ENCODE results near the gene DPH7.
"Not testable (repeated sequence)": the region's sequence is repeated elsewhere in the genome, so short reads cannot be mapped to it uniquely, and the experiment has no call there.

Gene DPH7

GRCh38 chr9:137544176-137544760 is 34.5 kb downstream of the DPH7 start:
- no peak for DNase-seq

DNA sequence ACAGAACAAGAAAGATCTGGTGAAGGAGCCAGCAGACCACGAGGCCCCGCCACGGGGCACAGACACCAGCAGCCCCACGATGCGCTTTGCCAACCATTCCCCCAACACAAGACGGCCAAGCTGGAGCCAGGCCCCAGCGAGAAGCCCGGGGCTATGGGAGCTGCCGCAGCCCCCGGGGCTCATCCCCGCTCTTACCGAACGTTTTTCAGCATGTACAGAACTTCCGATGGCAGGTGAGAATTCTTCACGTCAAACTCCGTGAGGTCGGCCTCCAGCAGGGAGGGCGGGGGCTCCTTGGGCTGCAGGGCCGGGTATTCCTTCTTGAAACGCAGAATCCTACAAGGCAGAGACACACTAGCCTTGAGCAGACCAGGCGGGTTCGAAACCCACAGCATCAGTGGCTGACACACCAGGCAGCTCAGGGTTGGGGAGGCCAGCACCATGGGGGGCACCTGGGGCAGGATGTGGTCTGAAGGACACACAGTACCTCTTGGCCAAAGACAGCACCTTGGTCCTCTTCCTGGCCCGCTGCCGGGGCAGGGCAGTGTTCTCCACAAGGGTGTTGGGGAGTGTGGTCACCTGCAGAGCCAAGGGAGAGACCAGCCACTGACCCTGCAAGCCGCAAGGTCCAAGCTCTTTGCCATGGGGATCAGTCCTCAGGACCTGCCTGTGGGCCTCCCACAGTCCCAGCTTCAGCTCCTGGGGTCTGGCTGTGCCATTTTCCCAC is 35.3 kb downstream of the DPH7 start:
- DNase-seq = no peak

GRCh38 chr9:137542486-137542885 is 36.2 kb downstream of the DPH7 start:
- no peak for DNase-seq

GRCh38 chr9:137540536-137540935 is 38.2 kb downstream of the DPH7 start:
- no peak for DNase-seq

DNA sequence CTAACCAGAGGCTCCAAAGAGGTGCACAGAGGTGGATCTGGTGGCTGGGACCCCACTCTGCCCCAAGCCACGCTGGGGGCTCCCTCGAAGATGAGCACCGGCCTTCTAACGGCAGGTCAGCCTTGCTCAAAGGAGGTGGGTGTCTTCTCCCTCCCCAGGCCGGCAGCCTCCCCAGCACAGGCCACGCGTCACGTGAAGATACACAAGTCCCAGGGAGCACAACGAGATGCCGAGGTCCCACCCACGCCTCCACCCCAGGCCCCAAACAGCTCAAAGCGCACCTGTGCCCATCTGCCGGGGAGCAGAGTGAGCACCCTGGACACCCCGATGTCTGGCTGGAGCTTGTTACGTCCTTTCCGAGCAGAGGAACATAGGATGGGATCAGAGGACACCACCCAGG is 40.7 kb downstream of the DPH7 start:
- no peak for DNase-seq

GRCh38 chr9:137536594-137537131 is 42.1 kb downstream of the DPH7 start:
- DNase-seq = not testable (repeated sequence)

- DNase-seq = no peak
Observed at GRCh38 chr9:137535120-137535428, 43.7 kb downstream of the DPH7 start.

DNA sequence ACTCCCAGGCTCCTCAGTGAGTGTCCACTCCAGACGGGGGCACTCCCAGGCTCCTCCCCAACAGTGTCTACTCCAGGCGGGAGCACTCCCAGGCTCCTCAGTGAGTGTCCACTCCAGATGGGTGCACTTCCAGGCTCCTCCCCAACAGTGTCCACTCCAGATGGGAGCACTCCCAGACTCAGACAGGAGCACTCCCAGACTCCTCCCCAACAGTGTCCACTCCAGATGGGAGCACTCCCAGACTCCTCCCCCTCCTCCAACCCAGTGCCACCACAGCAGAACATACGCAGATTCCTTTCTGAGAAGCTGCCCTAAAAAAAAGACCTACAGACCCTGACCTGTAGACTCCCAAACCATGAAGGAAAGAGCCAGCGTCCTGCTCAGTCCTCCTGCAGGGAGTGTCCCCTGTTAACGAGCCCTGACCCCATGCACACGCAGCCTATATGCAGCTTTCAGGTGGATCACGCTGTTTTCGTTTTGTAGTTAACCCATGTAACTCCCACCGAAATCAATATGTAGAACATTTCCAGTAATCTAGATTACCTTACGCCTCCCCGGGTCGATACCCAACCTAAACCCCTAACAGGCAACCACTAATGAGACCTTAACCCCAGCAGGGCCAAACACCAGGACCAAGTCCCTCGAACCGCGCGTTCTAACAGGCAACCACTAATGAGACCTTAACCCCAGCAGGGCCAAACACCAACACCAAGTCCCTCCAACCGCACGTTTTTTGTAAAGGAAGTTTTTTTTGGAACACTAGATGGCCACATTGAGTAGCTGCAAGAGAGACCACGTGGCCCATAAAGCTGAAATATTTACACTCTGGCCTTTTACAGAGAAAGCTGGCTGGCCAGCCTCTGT is 44.2 kb downstream of the DPH7 start:
- peak; percentile 51 for DNase-seq

- not testable (repeated sequence) for DNase-seq
Observed at GRCh38 chr9:137532891-137533468, 45.7 kb downstream of the DPH7 start.

GRCh38 chr9:137531099-137531765 is 47.5 kb downstream of the DPH7 start:
- no peak for DNase-seq

DNA sequence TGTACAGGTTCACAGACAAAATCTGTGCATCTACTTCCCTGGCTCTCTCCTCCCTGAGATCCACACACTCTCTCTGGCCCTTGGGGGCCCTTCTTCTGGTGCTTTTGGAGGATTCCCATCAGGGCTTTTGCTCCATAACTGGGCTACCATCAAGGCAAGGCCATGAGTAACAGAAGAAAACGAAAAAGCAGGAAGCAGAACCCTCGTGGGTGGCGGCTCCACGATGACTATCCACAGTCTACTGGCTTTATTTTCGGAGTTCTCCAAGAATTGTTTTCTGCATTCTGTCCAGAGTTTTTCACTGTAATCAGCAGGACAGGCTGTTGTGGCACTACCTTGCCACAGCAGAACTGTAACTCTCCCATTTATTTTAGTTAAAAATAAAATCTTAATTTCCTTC is 48.4 kb downstream of the DPH7 start:
- no peak for DNase-seq

- DNase-seq = no peak
Observed at GRCh38 chr9:137524981-137525317, 53.8 kb downstream of the DPH7 start.

GRCh38 chr9:137524161-137524980 is 54.4 kb downstream of the DPH7 start:
- DNase-seq = no peak

DNA sequence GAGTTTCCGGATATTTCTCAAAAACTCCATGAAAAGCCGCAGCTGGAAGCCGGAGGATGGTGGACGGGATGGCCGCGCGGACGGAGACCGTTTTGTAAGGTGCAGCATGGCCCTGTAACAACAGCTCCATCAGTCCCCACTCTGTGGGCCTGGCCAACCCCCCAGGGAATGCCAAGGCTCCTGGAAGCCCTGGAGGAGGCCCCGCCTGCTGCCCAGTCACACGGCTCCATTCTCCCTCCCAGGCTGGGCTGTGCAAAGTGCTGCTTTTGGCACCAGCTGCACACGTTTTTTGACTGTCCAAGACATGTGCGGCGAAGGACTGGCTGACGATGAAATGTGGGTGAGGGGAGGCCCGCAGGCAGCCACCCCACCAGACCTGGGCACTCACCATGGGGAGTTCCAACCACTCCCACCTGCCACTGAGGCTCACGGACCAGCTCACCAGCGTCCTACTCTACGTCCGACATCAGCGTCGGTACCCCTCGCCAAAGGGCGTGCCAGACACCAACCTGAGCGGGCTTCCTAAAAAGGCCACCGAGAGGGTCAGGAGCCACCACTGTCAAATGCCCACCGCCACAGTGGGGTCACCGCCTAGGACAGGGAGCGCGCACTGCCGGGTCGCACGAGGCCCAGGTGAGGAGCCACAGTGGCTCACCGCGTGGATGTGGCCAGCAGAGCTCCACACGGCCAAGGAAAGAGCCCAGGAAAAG is 55.8 kb downstream of the DPH7 start:
- no peak for DNase-seq

GRCh38 chr9:137521405-137521985 is 57.2 kb downstream of the DPH7 start:
- DNase-seq = no peak

- DNase-seq = no peak
Observed at GRCh38 chr9:137520614-137521404, 57.9 kb downstream of the DPH7 start.

- no peak for DNase-seq
Observed at GRCh38 chr9:137519553-137519952, 59.2 kb downstream of the DPH7 start.

DNA sequence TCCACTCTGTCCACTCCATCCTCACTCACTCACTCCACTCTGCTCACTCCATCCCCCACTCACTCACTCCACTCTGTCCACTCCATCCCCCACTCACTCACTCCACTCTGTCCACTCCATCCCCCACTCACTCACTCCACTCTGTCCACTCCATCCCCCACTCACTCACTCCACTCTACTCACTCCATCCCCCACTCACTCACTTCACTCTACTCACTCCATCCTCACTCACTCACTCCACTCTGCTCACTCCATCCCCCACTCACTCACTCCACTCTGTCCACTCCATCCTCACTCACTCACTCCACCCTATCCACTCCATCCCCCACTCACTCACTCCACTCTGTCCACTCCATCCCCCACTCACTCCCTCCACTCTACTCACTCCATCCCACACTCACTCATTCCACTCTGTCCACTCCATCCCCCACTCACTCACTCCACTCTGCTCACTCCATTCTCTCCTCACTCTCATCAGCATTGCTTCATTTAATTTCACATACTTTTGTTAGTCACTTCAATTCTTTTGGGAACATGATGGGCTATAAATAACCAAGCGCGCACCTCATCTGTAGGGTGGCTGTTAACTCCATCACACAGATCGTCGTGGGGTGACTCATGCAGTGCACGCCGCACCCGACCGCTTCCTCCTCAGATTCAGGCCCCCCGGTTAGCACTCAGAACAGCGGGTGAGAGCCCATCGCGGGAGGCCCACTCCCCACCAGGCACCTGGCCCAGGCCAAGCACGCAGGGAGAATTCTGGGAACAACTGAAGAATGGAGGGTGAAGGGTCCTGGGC is 59.9 kb downstream of the DPH7 start:
- not testable (repeated sequence) for DNase-seq
